CD4-positive, alpha-beta T cell (primary cell): ENCODE results near the gene MICAL2. TPM values are rescaled to one million over a fixed set of nuclear protein-coding genes. Genes with fewer than 3 reads are reported as not detected.

Experiments
- ATAC-seq: fragments of 200-7000 bp; cut with Tn5 transposase; one replicate; pipeline ENCODE4 v1.10.0; 2022; ENCODE audit warnings: mild to moderate bottlenecking; ENCODE audit not compliant: poor library complexity
- CTCF ChIA-PET: fragments of 350-600 bp; sonication (Branson Sonifier 250); formaldehyde crosslinking; loops from one replicate; lab custom pipeline; 2021; ENCODE audit warnings: antibody characterized with exemption, inconsistent platforms; lab: Charles Lee
- POLR2A ChIA-PET: fragments of 350-600 bp; sonication (Branson Sonifier 250); formaldehyde crosslinking; loops from one replicate; lab custom pipeline; 2021; ENCODE audit warnings: antibody characterized with exemption, inconsistent platforms; lab: Charles Lee
- DNase-seq, 14 experiments: peaks; one replicate each; pipeline ENCODE4 v3.0.0-alpha.2; 2013 to 2020; ENCODE audit warnings: mixed read lengths in 2 of 14
- H3K27ac ChIP-seq, 2 donors: one replicate each; pipeline versions ENCODE4 v1.5.1 to v1.7.0; 2013; ENCODE audit warnings: low read length in 2 of 2, low read depth in 1 of 2, mild to moderate bottlenecking in 1 of 2
- H3K27me3 ChIP-seq, 2 experiments: 1 replicate in 1 of 2; 2 replicates in 1 of 2; pipeline versions ENCODE4 v1.6.1 to v1.7.0; 2013; ENCODE audit warnings: low read length in 2 of 2, control low read depth in 1 of 2, mild to moderate bottlenecking in 1 of 2, moderate library complexity in 1 of 2; ENCODE audit not compliant: insufficient read depth in 2 of 2, control insufficient read depth in 1 of 2
- H3K36me3 ChIP-seq: one replicate; pipeline ENCODE4 v1.6.1; 2013; ENCODE audit warnings: low read length, control low read depth; ENCODE audit not compliant: insufficient read depth
- H3K4me1 ChIP-seq: one replicate; pipeline ENCODE4 v1.6.1; 2013; ENCODE audit warnings: low read length, control low read depth; ENCODE audit not compliant: insufficient read depth
- H3K4me3 ChIP-seq: one replicate; pipeline ENCODE4 v1.5.1; 2013; ENCODE audit warnings: mild to moderate bottlenecking, low read length, moderate library complexity
- H3K9me3 ChIP-seq, 2 experiments: 1 replicate in 1 of 2; 2 replicates in 1 of 2; pipeline versions ENCODE4 v1.6.1 to v1.7.0; 2013; ENCODE audit warnings: low read length in 2 of 2, mild to moderate bottlenecking in 2 of 2, control low read depth in 1 of 2, moderate library complexity in 1 of 2; ENCODE audit not compliant: control insufficient read depth in 1 of 2, insufficient read depth in 1 of 2
- H3K27ac Mint-ChIP-seq: one replicate; pipeline ENCODE4 v1.8.0; 2020; ENCODE audit warnings: mixed read lengths
- H3K27me3 Mint-ChIP-seq: one replicate; pipeline ENCODE4 v1.8.0; 2021; ENCODE audit warnings: mixed read lengths
- H3K36me3 Mint-ChIP-seq: one replicate; pipeline ENCODE4 v1.8.0; 2021; ENCODE audit warnings: low read depth, mixed read lengths
- H3K4me1 Mint-ChIP-seq: one replicate; pipeline ENCODE4 v1.8.0; 2021; ENCODE audit warnings: low read depth, mixed read lengths
- H3K4me3 Mint-ChIP-seq: one replicate; pipeline ENCODE4 v1.8.0; 2020; ENCODE audit warnings: mild to moderate bottlenecking, mixed read lengths
- H3K9me3 Mint-ChIP-seq: one replicate; pipeline ENCODE4 v1.8.0; 2020; ENCODE audit warnings: mixed read lengths
- CTCF ChIP-seq: fragments of 200-600 bp; IDR thresholded peaks from one replicate; pipeline ENCODE4 v1.8.0; 2022; ENCODE audit warnings: antibody characterized with exemption, mild to moderate bottlenecking
- intact Hi-C, 2 experiments: fragments of 100-400 bp; cut with DNase I in 1 of 2; cut with micrococcal nuclease in 1 of 2; formaldehyde crosslinking; loops; one replicate each; pipeline versions ENCODE4 v1.15.1 to v1.9.0; 2023 to 2025; cut with DNase I, micrococcal nuclease
- total RNA-seq, 174 experiments: library from RNA in 2 of 174; stranded (reverse) in 2 of 174; gene quantifications; one replicate each; pipeline ENCODE4 v1.2.3 and lab custom pipeline; 2021 to 2026

MICAL2 gene
- total RNA-seq, 2 experiments from 2014 or later = 12.8 to 14.1 TPM

- intact Hi-C loops = loop anchor here in 1 of 2 experiments (10.0 kb wide), 1 partner anchor 98 kb away; no protein-coding TSS in a partner anchor
Measured at GRCh38 chr11:12137005-12137690, 26.8 kb downstream of the MICAL2 start.

GRCh38 chr11:12137938-12138731 is 27.7 kb downstream of the MICAL2 start:
- CTCF ChIA-PET = no interaction called here
- no peaks in the 10 kb centered on the region for H3K27me3 ChIP-seq
- Mint-ChIP-seq H3K4me3 (no peak overlapping the region), H3K9me3 (no peaks in the 10 kb centered on the region), H3K4me1 (peaks cover 67% of the 10 kb centered on the region), H3K27me3 (no peaks in the 10 kb centered on the region), H3K36me3 (no peaks in the 10 kb centered on the region), H3K27ac (peak overlapping the region; percentile 78)
- H3K27ac ChIP-seq = no peak overlapping the region
- H3K36me3 ChIP-seq = no peaks in the 10 kb centered on the region
- POLR2A ChIA-PET = no interaction called here
- no peak for ATAC-seq
- H3K4me1 ChIP-seq = peaks cover 55% of the 10 kb centered on the region
- no peak overlapping the region for H3K4me3 ChIP-seq
- TF ChIP-seq CTCF = no peak
- no peaks in the 10 kb centered on the region for H3K9me3 ChIP-seq
- intact Hi-C loops = loop anchor here in 1 of 2 experiments (10.0 kb wide), 1 partner anchor 97 kb away; no protein-coding TSS in a partner anchor
- DNase-seq = no peak

More at GRCh38 chr11:12137005-12137690, 26.8 kb downstream of the MICAL2 start:
- Histone ChIP-seq H3K27ac (no peak overlapping the region), H3K4me3 (no peak overlapping the region), H3K36me3 (no peaks in the 10 kb centered on the region), H3K27me3 (no peaks in the 10 kb centered on the region), H3K4me1 (peaks cover 45% of the 10 kb centered on the region), H3K9me3 (no peaks in the 10 kb centered on the region)
- ChIA-PET POLR2A (interaction anchor here (0.5 kb wide), 1 partner anchor 41 kb away, joined by 3 read pairs; no protein-coding TSS in a partner anchor), CTCF (interaction anchor here (0.6 kb wide), 1 partner anchor 65 kb away, joined by 3 read pairs; no protein-coding TSS in a partner anchor)
- no peak for DNase-seq
- no peaks in the 10 kb centered on the region for H3K27me3 Mint-ChIP-seq
- no peaks in the 10 kb centered on the region for H3K9me3 Mint-ChIP-seq
- ATAC-seq = no peak
- peaks cover 62% of the 10 kb centered on the region for H3K4me1 Mint-ChIP-seq
- TF ChIP-seq CTCF = no peak
- H3K4me3 Mint-ChIP-seq = no peak overlapping the region
- no peak overlapping the region for H3K27ac Mint-ChIP-seq
- no peaks in the 10 kb centered on the region for H3K36me3 Mint-ChIP-seq

GRCh38 chr11:12139144-12139881 is 28.9 kb downstream of the MICAL2 start:
- POLR2A ChIA-PET = no interaction called here
- intact Hi-C loops = loop anchor here in 1 of 2 experiments (10.0 kb wide), 1 partner anchor 95 kb away; no protein-coding TSS in a partner anchor
- no peak overlapping the region for H3K27ac ChIP-seq
- H3K9me3 ChIP-seq = no peaks in the 10 kb centered on the region
- no peaks in the 10 kb centered on the region for H3K36me3 ChIP-seq
- no peaks in the 10 kb centered on the region for H3K9me3 Mint-ChIP-seq
- peaks cover 55% of the 10 kb centered on the region for H3K4me1 ChIP-seq
- H3K4me3 ChIP-seq = no peak overlapping the region
- peaks cover 67% of the 10 kb centered on the region for H3K4me1 Mint-ChIP-seq
- DNase-seq = no peak
- H3K27ac Mint-ChIP-seq = peak overlapping the region; percentile 78
- H3K27me3 Mint-ChIP-seq = no peaks in the 10 kb centered on the region
- no peak for TF ChIP-seq CTCF
- ATAC-seq = no peak
- no peak overlapping the region for H3K4me3 Mint-ChIP-seq
- no peaks in the 10 kb centered on the region for H3K27me3 ChIP-seq
- CTCF ChIA-PET = no interaction called here
- H3K36me3 Mint-ChIP-seq = no peaks in the 10 kb centered on the region
